Kidney (tissue), 14 donors: ENCODE data around the gene CTAG1B. TPM values are rescaled to one million over a fixed set of nuclear protein-coding genes. Genes with fewer than 3 reads are reported as not detected.

ENCODE experiments used
- DNase-seq, 5 donors: peaks; one replicate each; pipeline ENCODE4 v3.0.0-alpha.2; 2013 to 2020
- FAIRE-seq: peaks from 2 replicates; lab custom pipeline; 2012; peaks lifted over from hg19 to GRCh38; lab: Jason Lieb, UNC
- H3K27ac ChIP-seq, 2 donors: one replicate each; pipeline ENCODE4 v1.7.0; 2013; ENCODE audit warnings: low read depth in 2 of 2, low read length in 2 of 2, inconsistent platforms in 1 of 2
- H3K27me3 ChIP-seq: one replicate; pipeline ENCODE4 v1.7.1; 2013; ENCODE audit warnings: low read length, inconsistent platforms; ENCODE audit not compliant: control insufficient read depth, insufficient read depth
- H3K36me3 ChIP-seq, 3 donors: one replicate each; pipeline versions ENCODE4 v1.7.0 to v1.7.1; 2013; ENCODE audit warnings: low read length in 3 of 3, control low read depth in 1 of 3, inconsistent platforms in 1 of 3; ENCODE audit not compliant: insufficient read depth in 3 of 3, control insufficient read depth in 2 of 3
- H3K4me1 ChIP-seq, 3 donors: one replicate each; pipeline versions ENCODE4 v1.7.0 to v1.7.1; 2013; ENCODE audit warnings: low read length in 3 of 3, inconsistent platforms in 1 of 3, low read depth in 1 of 3; ENCODE audit not compliant: control insufficient read depth in 2 of 3, insufficient read depth in 2 of 3
- H3K4me3 ChIP-seq, 3 donors: one replicate each; pipeline versions ENCODE4 v1.7.0 to v1.8.1; 2013; ENCODE audit warnings: low read length in 3 of 3, control low read depth in 1 of 3, inconsistent platforms in 1 of 3
- H3K9ac ChIP-seq, 3 donors: one replicate each; pipeline versions ENCODE4 v1.7.0 to v1.7.1; 2013; ENCODE audit warnings: low read length in 3 of 3, control low read depth in 1 of 3, inconsistent platforms in 1 of 3
- H3K9me3 ChIP-seq, 3 donors: one replicate each; pipeline versions ENCODE4 v1.7.0 to v1.7.1; 2013; ENCODE audit warnings: low read length in 3 of 3, control low read depth in 1 of 3, inconsistent platforms in 1 of 3; ENCODE audit not compliant: control insufficient read depth in 2 of 3, insufficient read depth in 1 of 3
- intact Hi-C: fragments of 100-400 bp; cut with DNase I; formaldehyde crosslinking; loops from one replicate; pipeline ENCODE4 v1.11.1; 2022
- polyA plus RNA-seq: library from polyadenylated mRNA; stranded (reverse); fragments of 350-450 nt; fragmentation: Illumina TruSeq; extraction: RNeasy Lipid Tissue Mini Kit (QIAGEN cat#74804); gene quantifications from one replicate; pipeline ENCODE4 v1.2.3, GENCODE V29; 2014; ENCODE audit warnings: low read depth, low replicate concordance; ENCODE audit not compliant: insufficient read depth
- total RNA-seq: library from RNA; stranded (reverse); fragmentation: NEBNext Ultra II Directional; extraction: Animal tissue kit (Norgen Biotek cat#: 25700); gene quantifications from one replicate; pipeline ENCODE4 v1.2.1, GENCODE V29; 2021
- TF ChIP-seq, protein P1 (sequence below): IDR thresholded peaks from 3 replicates; pipeline ENCODE4 v1.5.1; 2012; ENCODE audit warnings: mild to moderate bottlenecking, moderate library complexity, borderline replicate concordance; ENCODE audit not compliant: insufficient read depth; ENCODE audit errors: extremely low read depth
- donor health status: control.
- donor health status: control.
- donor health status: control.
- donor health status: control.
- donor health status: control.
- donor health status: DM: yes; HTN: yes; CAD: no.
- donor health status: Normal renal cell carcinoma (clear cell type).

The CTAG1B gene
- total and polyA plus RNA-seq, 2 donors from 2014 or later, result not detected

DNA sequence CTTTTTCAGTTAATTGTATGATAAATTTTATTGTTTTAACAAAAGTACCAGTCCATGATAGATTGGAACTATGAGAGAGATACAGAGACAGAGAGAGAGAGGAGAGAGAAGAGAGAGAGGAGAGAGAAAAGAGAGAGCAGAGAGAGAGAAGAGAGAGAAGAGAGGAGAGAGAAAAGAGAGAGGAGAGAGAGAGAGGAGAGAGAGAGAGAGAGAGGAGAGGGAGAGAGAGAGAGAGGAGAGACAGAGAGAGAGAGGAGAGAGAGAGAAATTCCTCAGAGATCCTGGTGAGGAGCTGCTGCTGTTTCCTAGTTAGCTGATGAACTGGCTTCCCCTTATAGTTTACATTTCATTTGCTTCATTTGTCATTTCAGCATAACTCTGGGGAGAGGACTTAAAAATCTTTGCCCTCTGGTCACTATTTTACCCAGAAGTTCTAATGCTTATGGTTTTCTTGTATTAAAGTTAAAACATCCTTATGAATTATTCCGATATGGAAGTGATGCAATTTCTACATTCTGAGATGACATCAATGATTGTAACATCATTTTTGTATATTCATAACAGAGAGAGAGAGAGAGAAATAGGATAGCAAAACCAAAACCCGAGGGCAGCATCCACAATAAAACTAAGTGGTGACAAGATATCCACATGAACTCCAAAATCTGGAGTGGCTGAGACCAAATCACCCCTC lies 23.4 kb downstream of the CTAG1B start:
- no peaks in the 10 kb centered on the region for H3K9me3 ChIP-seq
- H3K27me3 ChIP-seq, result no peaks in the 10 kb centered on the region
- TF ChIP-seq, protein P1, sequence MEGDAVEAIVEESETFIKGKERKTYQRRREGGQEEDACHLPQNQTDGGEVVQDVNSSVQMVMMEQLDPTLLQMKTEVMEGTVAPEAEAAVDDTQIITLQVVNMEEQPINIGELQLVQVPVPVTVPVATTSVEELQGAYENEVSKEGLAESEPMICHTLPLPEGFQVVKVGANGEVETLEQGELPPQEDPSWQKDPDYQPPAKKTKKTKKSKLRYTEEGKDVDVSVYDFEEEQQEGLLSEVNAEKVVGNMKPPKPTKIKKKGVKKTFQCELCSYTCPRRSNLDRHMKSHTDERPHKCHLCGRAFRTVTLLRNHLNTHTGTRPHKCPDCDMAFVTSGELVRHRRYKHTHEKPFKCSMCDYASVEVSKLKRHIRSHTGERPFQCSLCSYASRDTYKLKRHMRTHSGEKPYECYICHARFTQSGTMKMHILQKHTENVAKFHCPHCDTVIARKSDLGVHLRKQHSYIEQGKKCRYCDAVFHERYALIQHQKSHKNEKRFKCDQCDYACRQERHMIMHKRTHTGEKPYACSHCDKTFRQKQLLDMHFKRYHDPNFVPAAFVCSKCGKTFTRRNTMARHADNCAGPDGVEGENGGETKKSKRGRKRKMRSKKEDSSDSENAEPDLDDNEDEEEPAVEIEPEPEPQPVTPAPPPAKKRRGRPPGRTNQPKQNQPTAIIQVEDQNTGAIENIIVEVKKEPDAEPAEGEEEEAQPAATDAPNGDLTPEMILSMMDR, result no peak
- H3K27ac ChIP-seq, result no peak overlapping the region
- H3K4me3 ChIP-seq, result no peak overlapping the region
- H3K36me3 ChIP-seq, result no peaks in the 10 kb centered on the region
- no peaks in the 10 kb centered on the region for H3K4me1 ChIP-seq
- no peak for FAIRE-seq
- no peak overlapping the region for H3K9ac ChIP-seq
- intact Hi-C loops, result no loop called here
- DNase-seq, result no peak

DNA sequence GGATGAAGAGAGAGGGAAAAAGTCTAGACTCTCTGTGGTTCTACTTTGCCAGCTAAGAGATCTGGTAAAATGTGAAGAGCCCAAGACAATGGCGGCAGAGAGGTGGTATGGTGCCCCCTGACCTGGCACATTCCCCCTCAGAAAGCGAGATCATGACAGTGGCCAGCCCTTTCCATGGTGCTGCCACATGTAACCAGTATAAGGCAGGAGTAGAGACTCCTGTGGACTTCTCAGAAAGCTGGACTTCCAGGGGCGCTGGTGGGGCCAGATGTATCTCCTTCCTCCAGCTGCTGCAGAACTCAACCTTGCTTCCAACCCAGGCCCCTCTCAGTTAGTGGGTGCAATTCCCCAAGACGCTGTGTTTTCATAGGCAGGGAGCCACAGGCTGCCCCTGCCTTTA lies 24.6 kb downstream of the CTAG1B start:
- Histone ChIP-seq H3K27ac (no peak overlapping the region), H3K27me3 (no peaks in the 10 kb centered on the region), H3K4me1 (no peaks in the 10 kb centered on the region), H3K36me3 (no peaks in the 10 kb centered on the region), H3K9me3 (no peaks in the 10 kb centered on the region), H3K4me3 (no peak overlapping the region), H3K9ac (no peak overlapping the region)
- intact Hi-C loops, result no loop called here
- TF ChIP-seq, protein P1, result no peak
- FAIRE-seq (no peak), DNase-seq (no peak)

DNA sequence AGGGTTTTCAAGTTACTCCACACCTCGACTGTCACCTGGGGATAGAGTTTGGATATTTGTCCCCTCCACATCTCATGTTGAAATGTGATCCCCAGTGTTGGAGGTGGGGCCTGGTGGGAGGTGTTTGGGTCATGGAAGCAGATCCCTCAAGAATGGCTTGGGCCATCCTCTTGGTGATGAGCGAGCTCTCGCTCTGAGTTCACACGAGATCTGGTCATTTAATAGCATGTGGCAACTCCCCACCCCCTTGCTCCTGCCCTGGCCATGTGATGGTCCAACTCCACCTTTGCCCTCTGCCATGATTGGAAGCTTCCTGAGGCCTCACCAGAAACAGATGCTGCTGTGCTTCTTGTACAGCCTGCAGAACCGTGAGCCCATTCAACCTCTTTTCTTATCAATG lies 25.9 kb downstream of the CTAG1B start:
- DNase-seq, result no peak
- TF ChIP-seq, protein P1, result no peak
- FAIRE-seq, result no peak

More for the DNA sequence above, 25.9 kb downstream of the CTAG1B start:
- H3K27me3 ChIP-seq, result no peaks in the 10 kb centered on the region
- no peaks in the 10 kb centered on the region for H3K9me3 ChIP-seq
- H3K27ac ChIP-seq, result no peak overlapping the region
- H3K4me3 ChIP-seq, result no peak overlapping the region
- H3K4me1 ChIP-seq, result no peaks in the 10 kb centered on the region
- H3K36me3 ChIP-seq, result no peaks in the 10 kb centered on the region
- no peak overlapping the region for H3K9ac ChIP-seq
- intact Hi-C loops, result no loop called here
